Trophoblast cell (in vitro differentiated cells and primary cell): ENCODE data around the gene FZD4.

Experiments
- DNase-seq, 2 donors: peaks; one replicate each; pipeline ENCODE4 v3.0.0-alpha.2; 2016
- H2AFZ ChIP-seq: 2 replicates; pipeline ENCODE4 v1.6.1; 2013; ENCODE audit warnings: low read length, moderate library complexity, mild to moderate bottlenecking; ENCODE audit not compliant: insufficient read depth, poor library complexity
- H2AK5ac ChIP-seq: 2 replicates; pipeline ENCODE4 v1.6.1; 2013; ENCODE audit warnings: mild to moderate bottlenecking, low read length
- H2BK120ac ChIP-seq: 2 replicates; pipeline ENCODE4 v1.6.1; 2013; ENCODE audit warnings: low read length, mild to moderate bottlenecking, moderate library complexity; ENCODE audit not compliant: insufficient read depth, poor library complexity
- H2BK12ac ChIP-seq: 2 replicates; pipeline ENCODE4 v1.6.1; 2013; ENCODE audit warnings: mild to moderate bottlenecking, low read length, moderate library complexity
- H2BK5ac ChIP-seq: 2 replicates; pipeline ENCODE4 v1.6.1; 2013; ENCODE audit warnings: low read length, low read depth, moderate library complexity, mild to moderate bottlenecking; ENCODE audit not compliant: poor library complexity
- H3K14ac ChIP-seq: 2 replicates; pipeline ENCODE4 v1.6.1; 2013; ENCODE audit warnings: mild to moderate bottlenecking, low read length
- H3K18ac ChIP-seq: 2 replicates; pipeline ENCODE4 v1.6.1; 2013; ENCODE audit warnings: mild to moderate bottlenecking, low read length
- H3K23ac ChIP-seq: 2 replicates; pipeline ENCODE4 v1.6.1; 2013; ENCODE audit warnings: low read length
- H3K27ac ChIP-seq: 2 replicates; pipeline ENCODE4 v1.5.1; 2013; ENCODE audit warnings: low read depth, mild to moderate bottlenecking, inconsistent platforms, low read length, moderate library complexity
- H3K27me3 ChIP-seq: 2 replicates; pipeline ENCODE4 v1.6.1; 2013; ENCODE audit warnings: inconsistent platforms, mild to moderate bottlenecking, low read length, moderate library complexity; ENCODE audit not compliant: insufficient read depth
- H3K36me3 ChIP-seq, 2 experiments: 1 replicate in 1 of 2; 2 replicates in 1 of 2; pipeline ENCODE4 v1.6.1; 2013; ENCODE audit warnings: low read length in 2 of 2, mild to moderate bottlenecking in 2 of 2, moderate library complexity in 1 of 2; ENCODE audit not compliant: insufficient read depth in 2 of 2, control insufficient read depth in 1 of 2
- H3K4ac ChIP-seq: 2 replicates; pipeline ENCODE4 v1.6.1; 2013; ENCODE audit warnings: low read depth, mild to moderate bottlenecking, low read length, moderate library complexity
- H3K4me1 ChIP-seq, 2 experiments: 1 replicate in 1 of 2; 2 replicates in 1 of 2; pipeline ENCODE4 v1.6.1; 2013; ENCODE audit warnings: low read length in 2 of 2, mild to moderate bottlenecking in 2 of 2, moderate library complexity in 1 of 2; ENCODE audit not compliant: insufficient read depth in 2 of 2, control insufficient read depth in 1 of 2
- H3K4me2 ChIP-seq: 2 replicates; pipeline ENCODE4 v1.6.1; 2013; ENCODE audit warnings: inconsistent platforms, mild to moderate bottlenecking, low read length, moderate library complexity
- H3K4me3 ChIP-seq: 2 replicates; pipeline ENCODE4 v1.5.1; 2013; ENCODE audit warnings: mild to moderate bottlenecking, low read depth, low read length, inconsistent platforms
- H3K79me1 ChIP-seq: one replicate; pipeline ENCODE4 v1.6.1; 2013; ENCODE audit warnings: low read length
- H3K79me2 ChIP-seq: 2 replicates; pipeline ENCODE4 v1.6.1; 2013; ENCODE audit warnings: low read length, mild to moderate bottlenecking; ENCODE audit not compliant: control insufficient read depth, insufficient read depth, poor library complexity
- H3K9ac ChIP-seq: 2 replicates; pipeline ENCODE4 v1.6.1; 2013; ENCODE audit warnings: mild to moderate bottlenecking, low read length
- H3K9me3 ChIP-seq: 2 replicates; pipeline ENCODE4 v1.6.1; 2013; ENCODE audit warnings: low read depth, mild to moderate bottlenecking, control low read depth, inconsistent platforms, low read length; ENCODE audit not compliant: insufficient read depth
- H4K12ac ChIP-seq: 2 replicates; pipeline ENCODE4 v1.6.1; 2013; ENCODE audit warnings: low read depth, mild to moderate bottlenecking, low read length, moderate library complexity
- H4K8ac ChIP-seq: 2 replicates; pipeline ENCODE4 v1.6.1; 2013; ENCODE audit warnings: low read depth, mild to moderate bottlenecking, low read length, moderate library complexity
- H4K91ac ChIP-seq: one replicate; pipeline ENCODE4 v1.6.1; 2013; ENCODE audit warnings: low read depth, mild to moderate bottlenecking, low read length, moderate library complexity
- WGBS: extraction: QIAGEN DNeasy Blood & Tissue Kit; methylation state at CpG from one replicate; pipeline ENCODE4 v1.1.7; 2013; ENCODE audit warnings: missing lambda C conversion rate; ENCODE audit not compliant: insufficient read length, insufficient coverage; ENCODE audit errors: extremely low coverage; 5-methylcytosine and 5-hydroxymethylcytosine counted together

FZD4 gene

DNA sequence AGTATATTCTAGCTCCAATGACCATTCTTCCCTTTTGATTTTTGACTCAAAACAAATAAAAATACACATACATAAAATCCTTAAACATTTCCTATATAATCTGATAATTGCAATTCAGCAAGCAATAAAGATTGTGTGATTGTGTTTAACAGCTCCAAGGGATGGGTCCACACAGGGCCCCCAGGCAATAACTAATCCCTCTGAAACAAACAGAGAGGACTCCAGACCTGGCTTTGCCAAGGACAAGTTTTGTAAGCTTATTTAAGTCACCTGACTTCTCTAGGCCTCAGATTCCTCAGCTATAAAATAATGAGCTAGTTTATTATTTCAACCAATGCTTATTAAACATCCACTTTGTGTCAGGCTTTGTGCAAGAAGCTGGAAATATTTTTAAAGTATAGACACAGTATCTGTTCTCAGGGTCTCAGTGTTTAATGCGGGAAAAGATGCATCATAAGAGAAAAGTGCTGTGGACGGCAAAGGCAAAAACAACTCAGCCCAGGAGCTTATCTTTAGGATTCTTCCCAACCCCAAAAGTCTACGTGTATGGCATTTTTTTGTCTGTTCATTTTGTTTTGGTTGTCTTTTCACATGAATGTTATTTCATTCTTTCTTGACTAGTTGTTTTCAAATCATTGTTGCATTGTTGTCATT is 20.1 kb downstream of the FZD4 start:
- H3K4ac ChIP-seq = no peak overlapping the region
- H3K27me3 ChIP-seq = no peaks in the 10 kb centered on the region
- no peak for DNase-seq
- no peak overlapping the region for H3K4me3 ChIP-seq
- no peaks in the 10 kb centered on the region for H3K9me3 ChIP-seq
- no peak overlapping the region for H3K9ac ChIP-seq
- no peak overlapping the region for H2BK12ac ChIP-seq
- no peak overlapping the region for H4K91ac ChIP-seq
- no peak overlapping the region for H4K12ac ChIP-seq
- H2AFZ ChIP-seq = no peak overlapping the region
- H4K8ac ChIP-seq = no peak overlapping the region
- no peak overlapping the region for H3K18ac ChIP-seq
- peaks cover 2% of the 10 kb centered on the region for H3K79me1 ChIP-seq
- H3K4me2 ChIP-seq = no peak overlapping the region
- H3K23ac ChIP-seq = no peak overlapping the region
- no CpG with 5 or more reads among the region's 3 CpGs for WGBS
- H2AK5ac ChIP-seq = no peak overlapping the region
- no peak overlapping the region for H3K14ac ChIP-seq
- H2BK120ac ChIP-seq = no peak overlapping the region
- H3K79me2 ChIP-seq = no peaks in the 10 kb centered on the region
- H3K36me3 ChIP-seq = peaks cover 0 to 1% of the 10 kb centered on the region in 2 experiments
- no peak overlapping the region for H2BK5ac ChIP-seq
- no peak overlapping the region for H3K27ac ChIP-seq
- H3K4me1 ChIP-seq = peaks cover 9 to 25% of the 10 kb centered on the region in 2 experiments

DNA sequence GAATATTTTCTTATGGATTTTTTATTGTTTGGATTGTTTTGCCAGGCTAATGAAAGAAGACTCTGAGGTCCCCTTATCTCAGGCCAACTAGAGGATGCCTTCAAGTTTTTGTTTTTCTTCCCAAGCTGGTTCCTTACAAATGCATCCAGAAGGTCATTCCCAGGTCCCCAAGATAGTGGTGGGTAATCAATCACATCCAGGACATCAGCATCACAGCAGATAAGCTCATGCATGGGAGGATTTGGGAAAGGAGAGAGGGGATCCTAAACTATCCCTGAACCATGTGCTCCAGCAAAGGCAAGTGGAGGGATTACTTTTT is 20.7 kb downstream of the FZD4 start:
- Histone ChIP-seq H3K9me3 (no peaks in the 10 kb centered on the region), H4K91ac (no peak overlapping the region), H3K4ac (no peak overlapping the region), H3K27me3 (no peaks in the 10 kb centered on the region), H3K79me1 (peaks cover 2% of the 10 kb centered on the region), H3K79me2 (no peaks in the 10 kb centered on the region), H2BK120ac (no peak overlapping the region), H3K4me2 (no peak overlapping the region), H3K14ac (no peak overlapping the region), H3K4me1 (peaks cover 7 to 23% of the 10 kb centered on the region in 2 experiments), H3K9ac (no peak overlapping the region), H3K18ac (no peak overlapping the region), H3K23ac (no peak overlapping the region), H4K12ac (no peak overlapping the region), H2BK5ac (no peak overlapping the region), H3K4me3 (no peak overlapping the region), H2AFZ (no peak overlapping the region), H2BK12ac (no peak overlapping the region), H2AK5ac (no peak overlapping the region), H3K27ac (no peak overlapping the region), H4K8ac (no peak overlapping the region), H3K36me3 (no peaks in the 10 kb centered on the region)
- DNase-seq = no peak

DNA sequence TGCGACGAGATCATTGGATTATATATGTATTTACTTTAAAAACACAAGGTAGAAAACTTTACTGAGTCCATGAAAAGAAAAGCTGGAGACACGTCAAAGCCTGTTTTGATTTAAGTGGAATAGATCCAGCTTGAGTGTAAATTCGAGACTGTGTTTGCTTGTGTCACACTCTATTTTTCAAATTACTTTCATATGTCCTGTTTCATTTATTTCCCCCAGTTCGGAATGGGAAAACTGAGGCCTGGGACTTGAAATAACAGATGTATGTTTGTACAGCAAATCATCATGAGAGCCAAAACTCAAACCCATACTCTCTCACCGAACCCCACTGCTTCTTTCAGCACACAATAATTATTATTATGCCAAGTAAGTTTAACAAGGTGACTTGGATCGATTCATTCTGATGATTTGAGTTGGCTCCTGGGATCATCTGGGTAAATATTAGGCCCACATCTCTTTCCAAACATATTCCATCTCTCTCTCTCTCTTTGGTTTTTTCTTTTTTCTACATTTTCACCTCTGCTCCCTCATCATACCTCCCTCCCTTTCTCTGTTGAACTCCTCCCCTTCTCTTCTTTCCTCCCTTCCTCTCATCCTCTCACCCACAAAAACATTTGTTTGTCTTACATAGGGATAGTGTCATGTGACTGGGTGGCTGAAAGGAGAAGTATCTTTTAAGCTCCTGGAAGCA is 21.2 kb downstream of the FZD4 start:
- WGBS = no CpG with 5 or more reads among the region's 7 CpGs
- no peak overlapping the region for H2BK5ac ChIP-seq
- no peaks in the 10 kb centered on the region for H3K27me3 ChIP-seq
- H2AK5ac ChIP-seq = no peak overlapping the region
- H4K91ac ChIP-seq = no peak overlapping the region
- no peak overlapping the region for H3K4me2 ChIP-seq
- H3K36me3 ChIP-seq = no peaks in the 10 kb centered on the region
- no peak overlapping the region for H3K9ac ChIP-seq
- H3K4ac ChIP-seq = no peak overlapping the region
- no peak overlapping the region for H3K23ac ChIP-seq
- DNase-seq = no peak
- H3K79me1 ChIP-seq = peaks cover 2% of the 10 kb centered on the region
- H2BK120ac ChIP-seq = no peak overlapping the region
- H2AFZ ChIP-seq = no peak overlapping the region
- no peaks in the 10 kb centered on the region for H3K79me2 ChIP-seq
- H3K4me3 ChIP-seq = no peak overlapping the region
- H4K12ac ChIP-seq = no peak overlapping the region
- H3K9me3 ChIP-seq = no peaks in the 10 kb centered on the region
- peaks cover 7 to 23% of the 10 kb centered on the region in 2 experiments for H3K4me1 ChIP-seq
- H3K27ac ChIP-seq = no peak overlapping the region
- H3K18ac ChIP-seq = no peak overlapping the region
- no peak overlapping the region for H2BK12ac ChIP-seq
- H4K8ac ChIP-seq = no peak overlapping the region
- no peak overlapping the region for H3K14ac ChIP-seq

DNA sequence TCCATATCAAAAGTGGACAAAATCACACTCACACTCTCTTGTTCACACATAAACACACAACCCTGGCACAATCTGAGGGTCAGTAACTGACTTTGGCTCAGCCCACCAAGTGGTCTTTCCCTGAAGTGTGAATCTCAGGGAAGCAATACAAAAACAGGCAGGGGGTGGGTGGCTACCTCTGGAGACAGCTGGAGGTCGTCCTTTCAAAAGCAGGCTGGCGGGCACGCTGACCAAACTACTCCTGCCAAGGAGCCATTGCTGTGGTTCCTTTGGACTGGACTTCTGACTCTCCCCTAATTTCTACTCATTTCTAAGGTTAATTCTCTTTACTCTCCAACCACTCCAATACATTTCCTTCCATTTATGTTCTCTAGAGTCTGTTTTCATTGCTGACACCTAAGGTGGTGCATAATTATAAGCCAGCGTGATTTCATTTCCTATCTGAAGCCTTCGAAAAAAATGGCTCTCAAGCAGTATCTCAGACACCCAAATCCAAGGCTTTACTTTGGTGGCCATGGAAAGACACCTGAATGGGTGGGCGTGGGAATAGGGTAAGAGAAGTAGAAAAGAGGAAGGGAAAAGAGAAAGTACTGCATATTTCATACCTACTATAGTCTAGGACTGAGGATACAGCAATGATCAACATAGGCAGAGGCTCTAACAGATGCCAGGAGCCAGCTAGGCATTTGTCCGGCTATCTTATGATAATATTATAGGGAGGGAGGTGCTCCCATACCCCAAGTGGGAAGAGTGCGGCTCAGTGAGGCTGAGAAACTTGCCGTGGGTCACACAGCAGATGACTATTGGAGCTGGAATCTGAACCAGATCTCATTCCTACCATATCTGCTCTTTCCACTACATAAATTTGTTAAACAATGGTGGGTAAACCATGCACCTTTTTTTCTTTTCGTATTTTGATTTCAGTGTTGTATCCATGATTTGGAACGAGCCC is 22.0 kb downstream of the FZD4 start:
- Histone ChIP-seq H3K9ac (no peak overlapping the region), H3K23ac (no peak overlapping the region), H2BK120ac (peak overlapping the region; percentile 23), H3K14ac (peak overlapping the region; percentile 77), H3K36me3 (no peaks in the 10 kb centered on the region), H4K8ac (peak overlapping the region; percentile 67), H3K4ac (peak overlapping the region; percentile 58), H3K27ac (no peak overlapping the region), H3K18ac (peak overlapping the region; percentile 70), H3K4me2 (no peak overlapping the region), H3K9me3 (no peaks in the 10 kb centered on the region), H2BK12ac (peak overlapping the region; percentile 95), H2AFZ (no peak overlapping the region), H3K4me3 (no peak overlapping the region), H3K79me2 (no peaks in the 10 kb centered on the region), H2BK5ac (peak overlapping the region; percentile 63), H3K79me1 (no peaks in the 10 kb centered on the region), H3K27me3 (no peaks in the 10 kb centered on the region), H2AK5ac (peak overlapping the region; percentile 96), H3K4me1 (peaks cover 7 to 20% of the 10 kb centered on the region in 2 experiments), H4K12ac (no peak overlapping the region), H4K91ac (peak overlapping the region; percentile 52)
- DNase-seq = peak; percentile 25 to 61
- no CpG with 5 or more reads among the region's 11 CpGs for WGBS
